Inferior parietal cortex (tissue), 1 donor: ENCODE results near the gene AVPI1.
"Not testable (repeated sequence)": the region's sequence is repeated elsewhere in the genome, so short reads cannot be mapped to it uniquely, and the experiment has no call there.

ENCODE experiments used
- DNase-seq: peaks from one replicate; pipeline ENCODE4 v3.0.0-alpha.2; 2016; ENCODE audit errors: extremely low spot score

The AVPI1 gene

GRCh38 chr10:97640868-97641811, 45.9 kb downstream of the AVPI1 start:
- DNase-seq, result no peak

GRCh38 chr10:97640174-97640867, 46.7 kb downstream of the AVPI1 start, which contains the start of gene PI4K2A:
Gene PI4K2A (plus strand): TSS chr10:97640671. CDS start chr10:97640743, 72 bp downstream.
- peak; percentile 99 for DNase-seq

DNA sequence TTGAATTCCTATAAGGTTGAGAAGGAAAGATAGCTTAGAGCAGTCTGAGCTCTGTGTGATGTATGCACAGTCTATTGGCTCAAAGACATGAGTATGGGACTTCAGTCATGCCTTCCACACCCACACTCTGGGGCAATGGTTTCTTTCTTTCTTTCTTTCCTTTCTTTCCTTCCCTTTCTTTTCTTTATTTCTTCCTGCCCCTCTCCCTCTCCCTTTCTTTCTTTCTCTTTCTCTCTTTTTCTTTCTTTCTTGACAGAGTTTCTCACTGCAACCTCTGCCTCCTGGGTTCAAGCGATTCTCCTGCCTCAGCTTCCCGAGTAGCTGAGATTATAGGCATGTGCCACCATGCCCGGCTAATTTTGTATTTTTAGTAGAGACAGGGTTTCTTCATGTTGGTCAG, 48.0 kb downstream of the AVPI1 start:
- DNase-seq, result not testable (repeated sequence)

GRCh38 chr10:97635577-97635976, 51.5 kb downstream of the AVPI1 start:
- DNase-seq, result no peak

DNA sequence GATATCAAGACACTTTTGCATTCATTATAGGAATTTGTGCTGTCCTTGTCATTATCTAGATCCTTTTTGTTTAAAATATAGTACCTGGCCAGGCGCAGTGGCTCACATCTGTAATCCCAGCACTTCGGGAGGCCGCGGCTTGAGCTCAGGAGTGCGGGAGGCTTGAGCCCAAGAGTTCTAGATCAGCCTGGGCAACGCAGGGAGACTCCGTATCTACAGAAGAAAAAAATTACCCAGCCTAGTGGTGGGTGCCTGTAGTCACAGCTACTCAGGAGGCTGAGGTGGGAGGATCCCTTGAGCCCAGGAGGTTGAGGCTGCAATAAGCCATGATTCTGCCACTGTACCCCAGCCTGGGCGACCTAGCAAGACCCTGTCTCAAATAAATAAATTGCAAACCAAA, 53.1 kb downstream of the AVPI1 start:
- DNase-seq, result no peak

DNA sequence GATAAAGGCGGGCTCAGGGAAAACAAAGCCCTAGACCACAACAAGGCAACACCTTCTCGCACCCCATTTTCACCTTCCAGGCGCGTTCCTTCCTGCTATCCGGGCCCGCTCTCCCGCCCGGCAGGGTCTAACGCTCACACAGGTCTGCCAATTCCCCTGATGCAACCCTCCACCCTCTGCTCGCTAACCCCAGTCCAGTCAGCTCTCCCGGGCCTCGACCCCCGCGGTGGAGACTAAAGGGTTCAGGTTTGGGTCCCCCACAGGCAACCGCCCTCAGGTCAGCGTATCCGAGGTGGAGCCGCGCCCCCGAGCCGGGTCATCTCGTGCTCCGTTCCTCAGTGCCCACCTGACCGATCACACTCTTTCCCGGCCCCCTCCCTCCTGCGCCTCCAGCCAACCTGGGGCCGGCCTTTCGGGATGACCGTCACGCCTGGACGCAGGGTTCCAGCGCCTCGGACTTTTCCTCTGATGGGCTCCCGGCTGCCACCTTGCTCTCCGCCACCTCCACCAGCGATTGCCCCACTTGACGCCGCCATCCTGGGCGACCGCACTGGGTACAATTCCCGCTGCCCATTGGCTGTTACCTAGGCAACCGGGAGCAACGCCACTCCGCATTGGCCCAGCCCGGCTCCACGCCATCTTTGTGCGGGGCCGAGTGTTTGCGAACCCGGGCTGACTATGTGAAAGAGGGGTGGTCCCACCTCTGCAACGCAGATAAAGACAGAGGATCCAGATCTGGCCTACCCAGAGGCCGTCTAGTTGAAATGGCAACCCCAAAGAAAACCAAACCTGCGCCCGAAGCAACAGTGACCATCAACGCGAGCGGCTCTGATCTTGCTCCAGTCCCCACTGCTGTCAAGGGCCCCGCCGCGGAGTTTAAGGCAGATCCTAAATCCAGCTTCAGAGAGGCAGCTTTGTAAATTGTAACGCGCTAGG, 53.8 kb downstream of the AVPI1 start, which contains the start of gene MORN4:
TSS of gene MORN4 (minus strand) at position 552 of the 936 bp plus-strand sequence. CDS start 13,847 bp downstream, outside the sequence.
- peak; percentile 94 for DNase-seq

- DNase-seq, result no peak
Measured at GRCh38 chr10:97631098-97631497, 55.9 kb downstream of the AVPI1 start.

GRCh38 chr10:97629289-97629688, 57.8 kb downstream of the AVPI1 start:
- DNase-seq, result no peak

DNA sequence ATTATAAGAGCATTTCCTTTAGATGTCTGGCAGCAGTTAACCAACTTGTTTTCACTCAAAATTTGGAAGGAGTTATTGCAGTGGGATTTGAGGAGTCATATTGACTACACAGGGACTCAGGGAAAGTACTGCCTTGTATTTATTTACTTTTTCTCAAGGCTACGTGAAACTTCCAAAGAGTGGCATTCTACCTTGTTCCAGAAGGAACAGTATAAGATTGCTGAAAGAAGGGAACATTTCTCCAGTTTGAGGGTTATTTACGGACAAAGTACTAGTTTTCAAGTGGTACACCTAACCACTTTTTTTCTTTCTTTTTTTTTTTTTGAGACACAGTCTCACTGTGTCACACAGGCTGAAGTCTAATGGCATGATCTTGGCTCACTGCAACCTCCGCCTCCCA, 58.8 kb downstream of the AVPI1 start:
- no peak for DNase-seq

DNA sequence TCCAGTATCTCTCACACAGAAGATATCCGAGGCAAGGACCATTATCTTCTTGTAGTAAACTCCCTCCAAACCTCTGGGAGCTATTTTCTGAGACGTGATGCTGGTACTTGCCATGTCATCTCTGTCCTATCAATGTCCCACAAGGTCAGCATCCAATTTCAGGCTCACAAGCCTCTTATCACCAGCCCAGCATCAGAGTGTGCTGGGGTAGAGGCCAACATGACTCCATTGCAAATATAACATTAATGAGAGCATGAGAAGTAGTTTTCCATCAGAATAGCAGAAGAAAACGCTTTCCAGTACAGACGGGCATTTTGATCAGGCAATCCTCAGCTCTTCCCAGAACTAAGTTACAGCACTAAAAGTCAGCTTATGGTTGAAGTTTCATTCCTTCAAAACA, 59.3 kb downstream of the AVPI1 start:
- DNase-seq, result no peak
